Suprapubic skin (tissue), 4 donors: ENCODE data around the gene LCMT1. TPM values are rescaled to one million over a fixed set of nuclear protein-coding genes. Genes with fewer than 3 reads are reported as not detected.
"Not testable (repeated sequence)": the region's sequence is repeated elsewhere in the genome, so short reads cannot be mapped to it uniquely, and the experiment has no call there.

Experiments used
- DNase-seq, 2 donors: peaks; one replicate each; pipeline ENCODE4 v3.0.0-alpha.2; 2019; ENCODE audit warnings: low spot score in 2 of 2
- H3K27ac ChIP-seq: fragments of 200-600 bp; sonication (generic); one replicate; pipeline ENCODE4 v1.5.1; 2019
- H3K27me3 ChIP-seq: fragments of 200-600 bp; sonication (generic); one replicate; pipeline ENCODE4 v1.5.1; 2019
- H3K36me3 ChIP-seq: fragments of 200-600 bp; sonication (generic); one replicate; pipeline ENCODE4 v1.5.1; 2019
- H3K4me1 ChIP-seq: fragments of 200-600 bp; sonication (generic); one replicate; pipeline ENCODE4 v1.5.1; 2019
- H3K4me3 ChIP-seq: fragments of 200-600 bp; sonication (generic); one replicate; pipeline ENCODE4 v1.5.1; 2019; ENCODE audit warnings: mild to moderate bottlenecking
- H3K9me3 ChIP-seq: fragments of 200-600 bp; sonication (generic); one replicate; pipeline ENCODE4 v1.5.1; 2019
- CTCF ChIP-seq, 2 donors: fragments of 200-600 bp in 1 of 2; fragments of 450-650 bp in 1 of 2; sonication (generic) in 1 of 2; IDR thresholded peaks; one replicate each; pipeline ENCODE4 v1.5.1; 2016 to 2019; ENCODE audit warnings: antibody characterized with exemption in 2 of 2, mild to moderate bottlenecking in 1 of 2, moderate library complexity in 1 of 2
- EP300 ChIP-seq: sonication (generic); formaldehyde crosslinking; IDR thresholded peaks from one replicate; pipeline ENCODE4 v1.6.1; 2017; ENCODE audit warnings: antibody characterized with exemption
- POLR2A ChIP-seq, 2 donors: fragments of 450-650 bp; IDR thresholded peaks; one replicate each; pipeline ENCODE4 v1.6.1; 2017; ENCODE audit warnings: antibody characterized with exemption in 2 of 2, mild to moderate bottlenecking in 2 of 2, moderate library complexity in 2 of 2
- POLR2AphosphoS5 ChIP-seq, 3 donors: sonication (generic); formaldehyde crosslinking; IDR thresholded peaks; one replicate each; pipeline ENCODE4 v1.6.1; 2017; ENCODE audit warnings: antibody characterized with exemption in 3 of 3
- WGBS: methylation state at CpG from one replicate; pipeline ENCODE4 v1.1.5; 2018; 5-methylcytosine and 5-hydroxymethylcytosine counted together
- total RNA-seq, 4 donors: library from RNA; depleted of rRNA; stranded (reverse); fragments of >200 nt; gene quantifications; one replicate each; pipeline ENCODE4 v1.1.0, GENCODE V29; 2016

Gene LCMT1
- total RNA-seq, 4 donors from 2014 or later: 41.2 to 54.3 (median 42.8) TPM

GRCh38 chr16:25172831-25173230 lies 61.3 kb downstream of the LCMT1 start:
- peak in 1 of 2 donors; percentile 15 for DNase-seq
- H3K27ac ChIP-seq: no peak overlapping the region
- WGBS: 93% methylated on average over 8 of the region's 8 CpGs
- no peaks in the 10 kb centered on the region for H3K27me3 ChIP-seq
- H3K4me3 ChIP-seq: no peak overlapping the region
- no peaks in the 10 kb centered on the region for H3K4me1 ChIP-seq
- no peak for TF ChIP-seq EP300
- TF ChIP-seq POLR2A (IDR thresholded peaks at IDR 0.05): no peak
- TF ChIP-seq CTCF (IDR thresholded peaks at IDR 0.05): no peak
- no peak for TF ChIP-seq POLR2AphosphoS5 (IDR thresholded peaks at IDR 0.05)
- H3K9me3 ChIP-seq: no peaks in the 10 kb centered on the region
- peaks cover 85% of the 10 kb centered on the region for H3K36me3 ChIP-seq

- 97% methylated on average over 2 of the region's 2 CpGs for WGBS
- Histone ChIP-seq H3K4me3 (no peak overlapping the region), H3K27me3 (no peaks in the 10 kb centered on the region), H3K9me3 (no peaks in the 10 kb centered on the region), H3K27ac (no peak overlapping the region), H3K36me3 (peaks cover 84% of the 10 kb centered on the region), H3K4me1 (no peaks in the 10 kb centered on the region)
- no peak for TF ChIP-seq CTCF (IDR thresholded peaks at IDR 0.05)
- TF ChIP-seq EP300: no peak
- TF ChIP-seq POLR2A (IDR thresholded peaks at IDR 0.05): no peak
- TF ChIP-seq POLR2AphosphoS5 (IDR thresholded peaks at IDR 0.05): no peak
- no peak for DNase-seq
Observed at GRCh38 chr16:25174285-25174684, 62.7 kb downstream of the LCMT1 start.

- 90% methylated on average over 7 of the region's 7 CpGs for WGBS
- no peak for TF ChIP-seq CTCF (IDR thresholded peaks at IDR 0.05)
- no peak for TF ChIP-seq POLR2AphosphoS5 (IDR thresholded peaks at IDR 0.05)
- no peak for TF ChIP-seq EP300
- no peak for TF ChIP-seq POLR2A (IDR thresholded peaks at IDR 0.05)
- H3K36me3 ChIP-seq: peaks cover 70% of the 10 kb centered on the region
Observed at GRCh38 chr16:25176136-25176535, 64.6 kb downstream of the LCMT1 start.

GRCh38 chr16:25177512-25177830 lies 65.9 kb downstream of the LCMT1 start:
- H3K4me3 ChIP-seq: no peak overlapping the region
- TF ChIP-seq POLR2AphosphoS5 (IDR thresholded peaks at IDR 0.05): no peak
- TF ChIP-seq CTCF (IDR thresholded peaks at IDR 0.05): no peak
- TF ChIP-seq EP300: no peak
- no peak for TF ChIP-seq POLR2A (IDR thresholded peaks at IDR 0.05)
- H3K27me3 ChIP-seq: no peaks in the 10 kb centered on the region
- H3K9me3 ChIP-seq: no peaks in the 10 kb centered on the region
- peaks cover 57% of the 10 kb centered on the region for H3K36me3 ChIP-seq
- DNase-seq: no peak
- 73% methylated on average over 3 of the region's 3 CpGs for WGBS
- no peaks in the 10 kb centered on the region for H3K4me1 ChIP-seq
- H3K27ac ChIP-seq: no peak overlapping the region

More at GRCh38 chr16:25176136-25176535, 64.6 kb downstream of the LCMT1 start:
- H3K27ac ChIP-seq: no peak overlapping the region
- no peaks in the 10 kb centered on the region for H3K4me1 ChIP-seq
- H3K27me3 ChIP-seq: no peaks in the 10 kb centered on the region
- no peaks in the 10 kb centered on the region for H3K9me3 ChIP-seq
- DNase-seq: no peak
- no peak overlapping the region for H3K4me3 ChIP-seq

GRCh38 chr16:25177831-25178688 lies 66.5 kb downstream of the LCMT1 start:
- H3K36me3 ChIP-seq: peaks cover 51% of the 10 kb centered on the region
- H3K27me3 ChIP-seq: no peaks in the 10 kb centered on the region
- no peak for DNase-seq
- no peak overlapping the region for H3K4me3 ChIP-seq
- WGBS: 89% methylated on average over 19 of the region's 20 CpGs
- TF ChIP-seq POLR2AphosphoS5 (IDR thresholded peaks at IDR 0.05) (no peak), CTCF (IDR thresholded peaks at IDR 0.05) (no peak), EP300 (no peak), POLR2A (IDR thresholded peaks at IDR 0.05) (no peak)
- H3K27ac ChIP-seq: no peak overlapping the region
- no peaks in the 10 kb centered on the region for H3K4me1 ChIP-seq
- H3K9me3 ChIP-seq: no peaks in the 10 kb centered on the region

GRCh38 chr16:25181236-25181635 lies 69.7 kb downstream of the LCMT1 start:
- H3K27ac ChIP-seq, H3K9me3 ChIP-seq, H3K4me3 ChIP-seq, DNase-seq, H3K27me3 ChIP-seq, H3K4me1 ChIP-seq: not testable (repeated sequence)
- peaks cover 21% of the 10 kb centered on the region for H3K36me3 ChIP-seq
- 94% methylated on average over 6 of the region's 6 CpGs for WGBS
